ENCODE data around the gene TRAF5.
"Not testable (repeated sequence)": the region's sequence is repeated elsewhere in the genome, so short reads cannot be mapped to it uniquely, and the experiment has no call there.

The TRAF5 gene

GRCh38 chr1:211326528-211327345 is at the start of gene TRAF5:
Gene TRAF5, plus strand, starts transcription at chr1:211326833. Its CDS starts 26,407 bp downstream, at chr1:211353240.
- FAIRE-seq, result no peak

GRCh38 chr1:211279340-211279739 is 47.3 kb upstream of the TRAF5 start:
- peak; percentile 76 for FAIRE-seq

- FAIRE-seq, result no peak
Observed at GRCh38 chr1:211280910-211281309, 45.7 kb upstream of the TRAF5 start.

GRCh38 chr1:211281320-211282022 is 45.2 kb upstream of the TRAF5 start:
- FAIRE-seq, result no peak

GRCh38 chr1:211282023-211282373 is 44.6 kb upstream of the TRAF5 start:
- FAIRE-seq, result peak; percentile 52

- no peak for FAIRE-seq
Observed at GRCh38 chr1:211285196-211285595, 41.4 kb upstream of the TRAF5 start.

- FAIRE-seq, result no peak
Observed at GRCh38 chr1:211287218-211287617, 39.4 kb upstream of the TRAF5 start.

GRCh38 chr1:211292411-211292810 is 34.2 kb upstream of the TRAF5 start:
- FAIRE-seq, result peak; percentile 15

- no peak for FAIRE-seq
Observed at GRCh38 chr1:211296396-211296795, 30.2 kb upstream of the TRAF5 start.

- no peak for FAIRE-seq
Observed at GRCh38 chr1:211305044-211305443, 21.6 kb upstream of the TRAF5 start.

GRCh38 chr1:211309617-211310016 is 17.0 kb upstream of the TRAF5 start:
- no peak for FAIRE-seq

GRCh38 chr1:211313392-211313791 is 13.2 kb upstream of the TRAF5 start:
- FAIRE-seq, result no peak

- FAIRE-seq, result no peak
Observed at GRCh38 chr1:211318576-211319280, 7.9 kb upstream of the TRAF5 start.

GRCh38 chr1:211319892-211320291 is 6.7 kb upstream of the TRAF5 start:
- FAIRE-seq, result peak; percentile 25

GRCh38 chr1:211320980-211321379 is 5.7 kb upstream of the TRAF5 start:
- no peak for FAIRE-seq

GRCh38 chr1:211321646-211322045 is 5.0 kb upstream of the TRAF5 start:
- not testable (repeated sequence) for FAIRE-seq

- FAIRE-seq, result peak; percentile 80
Observed at GRCh38 chr1:211323156-211324063, 3.2 kb upstream of the TRAF5 start.

GRCh38 chr1:211324992-211325775 is 1.4 kb upstream of the TRAF5 start:
- no peak for FAIRE-seq

GRCh38 chr1:211326140-211326527 is 499 bp upstream of the TRAF5 start:
- no peak for FAIRE-seq

GRCh38 chr1:211327346-211327921 is 801 bp downstream of the TRAF5 start:
- no peak for FAIRE-seq

- FAIRE-seq, result no peak
Observed at GRCh38 chr1:211328084-211328694, 1.6 kb downstream of the TRAF5 start.
